ENCODE results near the gene PRMT2.

The PRMT2 gene

GRCh38 chr21:46606427-46606813, 29.1 kb upstream of the PRMT2 start:
- DNase-seq (ENCODE audit: insufficient read length, low spot score) (no peak), FAIRE-seq (no peak)
- no peak for TF ChIP-seq POLR2A (IDR thresholded peaks at IDR 0.05; ENCODE audit: low read depth, low read length)

GRCh38 chr21:46607636-46608035, 27.8 kb upstream of the PRMT2 start:
- TF ChIP-seq POLR2A (IDR thresholded peaks at IDR 0.05; ENCODE audit: low read depth, low read length): no peak
- FAIRE-seq (no peak), DNase-seq (ENCODE audit: insufficient read length, low spot score) (no peak)

GRCh38 chr21:46608672-46609111, 26.8 kb upstream of the PRMT2 start:
- TF ChIP-seq POLR2A (IDR thresholded peaks at IDR 0.05; ENCODE audit: low read depth, low read length): no peak
- FAIRE-seq: no peak
- no peak for DNase-seq (ENCODE audit: insufficient read length, low spot score)

GRCh38 chr21:46610018-46610701, 25.3 kb upstream of the PRMT2 start:
- TF ChIP-seq POLR2A (IDR thresholded peaks at IDR 0.05; ENCODE audit: low read depth, low read length): no peak
- DNase-seq (ENCODE audit: insufficient read length, low spot score): no peak
- no peak for FAIRE-seq

- TF ChIP-seq POLR2A (IDR thresholded peaks at IDR 0.05; ENCODE audit: low read depth, low read length): no peak
- FAIRE-seq (no peak), DNase-seq (ENCODE audit: insufficient read length, low spot score) (no peak)
Measured at GRCh38 chr21:46613391-46613790, 22.1 kb upstream of the PRMT2 start.

- no peak for TF ChIP-seq POLR2A (IDR thresholded peaks at IDR 0.05; ENCODE audit: low read depth, low read length)
- FAIRE-seq (no peak), DNase-seq (ENCODE audit: insufficient read length, low spot score) (no peak)
Measured at GRCh38 chr21:46616050-46616449, 19.4 kb upstream of the PRMT2 start.

GRCh38 chr21:46616656-46617055, 18.8 kb upstream of the PRMT2 start:
- no peak for TF ChIP-seq POLR2A (IDR thresholded peaks at IDR 0.05; ENCODE audit: low read depth, low read length)
- FAIRE-seq: no peak
- no peak for DNase-seq (ENCODE audit: insufficient read length, low spot score)

GRCh38 chr21:46617267-46618051, 18.0 kb upstream of the PRMT2 start:
- no peak for TF ChIP-seq POLR2A (IDR thresholded peaks at IDR 0.05; ENCODE audit: low read depth, low read length)
- no peak for FAIRE-seq
- DNase-seq (ENCODE audit: insufficient read length, low spot score): no peak

GRCh38 chr21:46618738-46619379, 16.6 kb upstream of the PRMT2 start:
- FAIRE-seq (no peak), DNase-seq (ENCODE audit: insufficient read length, low spot score) (no peak)
- no peak for TF ChIP-seq POLR2A (IDR thresholded peaks at IDR 0.05; ENCODE audit: low read depth, low read length)

- TF ChIP-seq POLR2A (IDR thresholded peaks at IDR 0.05; ENCODE audit: low read depth, low read length): no peak
- DNase-seq (ENCODE audit: insufficient read length, low spot score): no peak
- FAIRE-seq: no peak
Measured at GRCh38 chr21:46619846-46620245, 15.6 kb upstream of the PRMT2 start.

- no peak for DNase-seq (ENCODE audit: insufficient read length, low spot score)
- no peak for FAIRE-seq
- TF ChIP-seq POLR2A (IDR thresholded peaks at IDR 0.05; ENCODE audit: low read depth, low read length): no peak
Measured at GRCh38 chr21:46620846-46621245, 14.6 kb upstream of the PRMT2 start.

GRCh38 chr21:46621457-46622182, 13.9 kb upstream of the PRMT2 start:
- DNase-seq (ENCODE audit: insufficient read length, low spot score) (no peak), FAIRE-seq (no peak)
- no peak for TF ChIP-seq POLR2A (IDR thresholded peaks at IDR 0.05; ENCODE audit: low read depth, low read length)

- FAIRE-seq (no peak), DNase-seq (ENCODE audit: insufficient read length, low spot score) (no peak)
- no peak for TF ChIP-seq POLR2A (IDR thresholded peaks at IDR 0.05; ENCODE audit: low read depth, low read length)
Measured at GRCh38 chr21:46622226-46622625, 13.2 kb upstream of the PRMT2 start.

- TF ChIP-seq POLR2A (IDR thresholded peaks at IDR 0.05; ENCODE audit: low read depth, low read length): no peak
- DNase-seq (ENCODE audit: insufficient read length, low spot score): no peak
- no peak for FAIRE-seq
Measured at GRCh38 chr21:46624050-46624449, 11.4 kb upstream of the PRMT2 start.
